Stomach smooth muscle (tissue), 2 donors: ENCODE results near the gene OR5F1.

Experiments
- H3K27ac ChIP-seq: one replicate; pipeline ENCODE4 v1.7.0; 2013; ENCODE audit warnings: mild to moderate bottlenecking, low read length, inconsistent platforms
- H3K27me3 ChIP-seq, 2 donors: one replicate each; pipeline ENCODE4 v1.7.0; 2013; ENCODE audit warnings: low read length in 2 of 2; ENCODE audit not compliant: insufficient read depth in 2 of 2, control insufficient read depth in 1 of 2
- H3K36me3 ChIP-seq, 2 donors: one replicate each; pipeline ENCODE4 v1.7.0; 2013; ENCODE audit warnings: low read length in 2 of 2; ENCODE audit not compliant: control insufficient read depth in 2 of 2, insufficient read depth in 2 of 2
- H3K4me1 ChIP-seq: one replicate; pipeline ENCODE4 v1.7.0; 2013; ENCODE audit warnings: low read length; ENCODE audit not compliant: control insufficient read depth, insufficient read depth
- H3K4me3 ChIP-seq, 2 donors: one replicate each; pipeline ENCODE4 v1.7.0; 2013; ENCODE audit warnings: low read length in 2 of 2
- H3K9ac ChIP-seq, 2 donors: one replicate each; pipeline ENCODE4 v1.7.0; 2013; ENCODE audit warnings: low read length in 2 of 2, mild to moderate bottlenecking in 1 of 2
- H3K9me3 ChIP-seq, 2 donors: one replicate each; pipeline ENCODE4 v1.7.0; 2013; ENCODE audit warnings: low read length in 2 of 2; ENCODE audit not compliant: control insufficient read depth in 2 of 2
- donor health status: healthy.
- donor health status: Pancreatic carcinoma.

The OR5F1 gene

GRCh38 chr11:55994525-55994924 is at the start of gene OR5F1:
Gene OR5F1 (minus strand): TSS chr11:55994625. CDS start chr11:55994625, 0 bp downstream.
- H3K4me3 ChIP-seq, result no peak within 1 kb of the TSS
- no peak within 1 kb of the TSS for H3K27ac ChIP-seq
- no peaks in the 10 kb centered on the region for H3K4me1 ChIP-seq
- H3K9me3 ChIP-seq, result no peaks in the 10 kb centered on the region
- H3K9ac ChIP-seq, result no peak within 1 kb of the TSS
- no peaks in the 10 kb centered on the region for H3K36me3 ChIP-seq
- H3K27me3 ChIP-seq, result no peaks in the 10 kb centered on the region

DNA sequence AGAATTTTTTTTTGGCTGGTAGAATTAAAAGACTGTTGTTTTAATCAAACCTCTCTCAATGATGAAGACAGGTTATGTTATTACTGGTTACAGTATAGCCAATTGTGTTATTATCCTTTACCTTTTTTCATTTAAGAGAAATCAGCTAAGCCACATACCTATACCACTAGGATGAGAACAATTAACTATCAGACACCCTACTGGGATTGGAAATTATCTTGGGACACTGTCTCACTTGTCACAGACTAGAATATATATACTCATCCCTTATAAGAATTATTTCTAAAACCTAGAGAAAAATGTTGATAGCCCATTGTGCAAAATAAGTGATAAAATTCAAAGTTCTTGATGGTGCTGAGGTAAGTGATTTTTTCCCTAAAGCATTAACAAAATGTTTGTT is 32.9 kb upstream of the OR5F1 start, which contains the start of gene OR5AS1:
OR5AS1 (plus strand) TSS at position 301 of the 400 bp plus-strand sequence. CDS start 2,765 bp downstream, outside the sequence.
- no peaks in the 10 kb centered on the region for H3K4me1 ChIP-seq

DNA sequence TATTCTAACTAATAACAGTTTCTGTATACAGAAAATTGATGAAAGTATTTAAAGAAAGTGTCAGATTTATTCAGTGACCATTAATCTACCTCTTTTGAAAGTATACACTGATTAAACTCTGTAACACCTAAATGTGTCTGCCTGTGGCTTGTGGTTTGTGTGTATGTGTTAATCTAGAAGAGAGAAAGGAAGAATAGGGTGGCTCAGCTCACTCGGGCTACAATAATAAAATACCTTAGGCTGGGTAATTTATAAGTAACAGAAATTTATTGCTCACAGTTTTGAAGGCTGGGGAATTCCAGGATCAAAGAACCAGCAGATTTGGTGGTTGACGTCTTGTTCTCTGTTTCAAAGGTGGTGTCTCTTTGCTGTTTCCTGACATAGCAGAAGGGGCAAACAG is 19.4 kb upstream of the OR5F1 start:
- Histone ChIP-seq H3K9me3 (no peaks in the 10 kb centered on the region), H3K4me1 (no peaks in the 10 kb centered on the region), H3K27ac (no peak overlapping the region), H3K4me3 (no peak overlapping the region), H3K9ac (no peak overlapping the region), H3K27me3 (no peaks in the 10 kb centered on the region), H3K36me3 (no peaks in the 10 kb centered on the region)

More for the DNA sequence above, 32.9 kb upstream of the OR5F1 start, which contains the start of gene OR5AS1:
- no peaks in the 10 kb centered on the region for H3K36me3 ChIP-seq
- H3K27me3 ChIP-seq, result no peaks in the 10 kb centered on the region
- no peak within 1 kb of the TSS for H3K9ac ChIP-seq
- H3K9me3 ChIP-seq, result no peaks in the 10 kb centered on the region
- H3K27ac ChIP-seq, result no peak within 1 kb of the TSS
- H3K4me3 ChIP-seq, result no peak within 1 kb of the TSS

DNA sequence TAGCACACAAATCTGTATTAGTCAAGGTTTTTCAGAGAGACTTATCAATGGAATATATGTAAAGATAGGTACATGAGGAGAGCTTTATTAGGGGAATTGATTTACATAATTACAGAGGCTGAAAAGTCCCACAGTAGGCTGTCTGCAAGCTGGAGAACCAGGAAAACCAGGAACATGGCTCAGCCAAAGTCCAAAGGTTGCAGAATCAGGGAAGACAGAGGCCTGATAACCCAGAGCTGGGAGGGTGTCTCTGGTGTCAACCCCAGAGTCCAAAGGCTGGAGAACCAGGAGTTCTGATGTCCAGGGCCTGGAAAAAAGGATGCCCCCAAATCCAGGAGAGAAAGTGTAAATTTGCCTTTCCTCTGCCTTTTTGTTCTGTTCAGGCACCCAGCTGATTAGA is 16.3 kb upstream of the OR5F1 start:
- H3K27me3 ChIP-seq, result no peaks in the 10 kb centered on the region
- H3K4me1 ChIP-seq, result no peaks in the 10 kb centered on the region
- no peak overlapping the region for H3K27ac ChIP-seq
- no peak overlapping the region for H3K4me3 ChIP-seq
- no peaks in the 10 kb centered on the region for H3K9me3 ChIP-seq
- H3K36me3 ChIP-seq, result no peaks in the 10 kb centered on the region
- H3K9ac ChIP-seq, result no peak overlapping the region

DNA sequence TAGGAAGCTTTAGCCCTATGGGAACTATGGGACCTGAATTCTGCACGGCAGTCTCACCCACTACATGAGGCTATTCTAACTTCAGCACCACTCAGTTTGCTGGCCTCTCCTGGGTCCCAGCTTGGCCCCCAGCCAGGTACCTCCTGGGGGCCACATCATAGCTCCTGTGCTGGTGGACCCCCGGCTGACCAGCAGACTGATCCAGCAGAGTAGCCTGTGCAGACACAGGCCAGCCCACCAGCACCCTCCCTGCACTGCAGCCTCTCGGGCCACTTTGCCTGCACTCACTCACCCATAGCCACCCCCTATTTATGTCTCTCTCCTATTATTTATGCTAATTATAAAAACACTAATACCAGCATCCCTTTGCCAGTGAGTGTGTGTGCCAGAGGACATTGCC is 23.5 kb downstream of the OR5F1 start:
- Histone ChIP-seq H3K9ac (no peak overlapping the region), H3K4me1 (no peaks in the 10 kb centered on the region), H3K27ac (no peak overlapping the region), H3K4me3 (no peak overlapping the region), H3K9me3 (no peaks in the 10 kb centered on the region), H3K36me3 (no peaks in the 10 kb centered on the region), H3K27me3 (no peaks in the 10 kb centered on the region)

DNA sequence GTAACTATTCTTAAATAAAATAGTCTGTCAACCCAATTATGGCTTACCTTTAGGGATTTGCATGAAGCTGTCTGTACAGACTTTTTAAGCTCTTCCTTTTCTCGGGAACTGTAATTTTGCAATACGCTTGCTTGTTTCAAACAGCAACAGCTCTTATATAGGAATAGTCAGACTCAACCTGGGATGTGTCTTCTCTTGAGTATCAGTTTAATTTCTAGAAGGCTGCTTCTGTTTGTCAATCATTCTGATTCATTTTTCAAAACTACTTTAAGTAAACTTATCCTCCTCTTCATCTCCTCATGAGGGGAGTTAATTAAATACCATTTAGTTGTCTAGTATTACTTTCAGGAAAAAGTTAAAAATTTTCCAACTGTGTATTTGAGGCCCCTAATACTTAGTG is 24.6 kb downstream of the OR5F1 start, which contains the start of gene OR10AG1:
OR10AG1 (minus strand) TSS at position 101 of the 400 bp plus-strand sequence; CDS start at position 63, 38 bp downstream.
- no peak within 1 kb of the TSS for H3K27ac ChIP-seq
- H3K36me3 ChIP-seq, result no peaks in the 10 kb centered on the region
- no peaks in the 10 kb centered on the region for H3K4me1 ChIP-seq
- H3K27me3 ChIP-seq, result no peaks in the 10 kb centered on the region
- no peaks in the 10 kb centered on the region for H3K9me3 ChIP-seq
- H3K4me3 ChIP-seq, result no peak within 1 kb of the TSS
- no peak within 1 kb of the TSS for H3K9ac ChIP-seq

- Histone ChIP-seq H3K4me1 (no peaks in the 10 kb centered on the region), H3K9ac (no peak overlapping the region), H3K27ac (no peak overlapping the region), H3K36me3 (no peaks in the 10 kb centered on the region), H3K9me3 (no peaks in the 10 kb centered on the region), H3K27me3 (no peaks in the 10 kb centered on the region), H3K4me3 (no peak overlapping the region)
Observed at GRCh38 chr11:55967914-55968313, 26.5 kb downstream of the OR5F1 start.

GRCh38 chr11:55966391-55966790 is 28.0 kb downstream of the OR5F1 start:
- no peaks in the 10 kb centered on the region for H3K36me3 ChIP-seq

GRCh38 chr11:55956521-55956920 is 37.9 kb downstream of the OR5F1 start:
- Histone ChIP-seq H3K9me3 (no peaks in the 10 kb centered on the region), H3K27ac (no peak overlapping the region), H3K9ac (no peak overlapping the region), H3K4me3 (no peak overlapping the region), H3K4me1 (no peaks in the 10 kb centered on the region), H3K27me3 (no peaks in the 10 kb centered on the region), H3K36me3 (no peaks in the 10 kb centered on the region)

More at GRCh38 chr11:55966391-55966790, 28.0 kb downstream of the OR5F1 start:
- H3K27me3 ChIP-seq, result no peaks in the 10 kb centered on the region
- no peaks in the 10 kb centered on the region for H3K9me3 ChIP-seq
- no peak overlapping the region for H3K27ac ChIP-seq
- no peak overlapping the region for H3K9ac ChIP-seq
- H3K4me1 ChIP-seq, result no peaks in the 10 kb centered on the region
- H3K4me3 ChIP-seq, result no peak overlapping the region

- Histone ChIP-seq H3K27ac (no peak overlapping the region), H3K9ac (no peak overlapping the region), H3K4me1 (no peaks in the 10 kb centered on the region), H3K27me3 (no peaks in the 10 kb centered on the region), H3K9me3 (no peaks in the 10 kb centered on the region), H3K4me3 (no peak overlapping the region), H3K36me3 (no peaks in the 10 kb centered on the region)
Observed at GRCh38 chr11:55949330-55949729, 45.1 kb downstream of the OR5F1 start.
